ENCODE results near the gene APAF1. TPM values are rescaled to one million over a fixed set of nuclear protein-coding genes. Genes with fewer than 3 reads are reported as not detected.

The APAF1 gene
- total RNA-seq, 3 donors from 2014 or later (not counting 1 experiment from before 2014, with no cell fraction given) = 33.5 to 43.7 (median 34.9) TPM

DNA sequence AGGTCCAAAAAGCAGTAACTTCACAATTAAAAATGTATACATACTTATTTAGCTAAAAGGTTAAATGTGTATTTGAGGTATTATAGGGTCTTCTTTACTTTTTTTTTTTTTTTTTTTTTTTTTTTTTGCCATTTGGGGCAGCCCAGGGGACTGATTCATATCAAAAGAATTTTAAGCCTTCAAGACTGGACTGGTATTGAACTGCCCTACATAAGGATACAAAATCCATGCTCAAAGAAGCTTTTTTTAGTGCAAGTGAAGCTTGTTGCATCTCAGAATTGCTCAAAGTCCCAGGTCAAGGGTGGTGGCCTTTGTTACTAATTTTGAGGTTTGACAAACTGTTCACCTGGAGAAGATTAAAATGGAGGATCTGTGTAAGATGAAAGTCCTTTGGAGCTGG is 124.0 kb downstream of the APAF1 start:
- ATAC-seq = no peak

DNA sequence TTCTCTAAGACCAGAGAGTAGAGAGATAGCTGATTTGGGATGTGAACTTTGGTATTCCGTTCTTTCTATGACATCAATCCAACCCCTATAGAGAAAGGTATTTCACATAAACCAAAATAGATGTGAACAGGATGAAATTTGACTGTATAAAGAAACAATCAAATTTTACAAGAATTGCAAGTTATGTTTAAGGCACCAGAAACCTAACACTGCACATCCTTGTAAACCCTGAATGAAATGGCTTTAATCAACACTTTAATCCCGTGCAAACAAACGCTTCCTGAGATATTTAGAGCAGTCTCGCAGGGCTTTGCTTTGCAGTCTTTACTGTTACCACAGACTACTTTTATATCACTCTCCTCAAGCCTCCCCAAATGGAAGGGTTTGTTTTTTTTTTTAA is 125.1 kb downstream of the APAF1 start:
- no peaks in the 10 kb centered on the region for H3K9me3 Mint-ChIP-seq
- H3K27ac Mint-ChIP-seq = no peak overlapping the region
- H3K27me3 ChIP-seq (ENCODE audit: control insufficient read depth, insufficient read depth, low read length) = no peaks in the 10 kb centered on the region
- H3K36me3 Mint-ChIP-seq = no peaks in the 10 kb centered on the region
- H3K4me1 ChIP-seq (ENCODE audit: control insufficient read depth, insufficient read depth, low read length) = no peaks in the 10 kb centered on the region
- no peak overlapping the region for H3K4me3 ChIP-seq (ENCODE audit: low read length)
- WGBS (ENCODE audit: insufficient coverage) = 93% methylated on average over 3 of the region's 4 CpGs
- no peaks in the 10 kb centered on the region for H3K36me3 ChIP-seq (ENCODE audit: control insufficient read depth, insufficient read depth, low read length)
- H3K4me3 Mint-ChIP-seq = no peak overlapping the region
- ATAC-seq (no peak), DNase-seq (no peak)
- no peaks in the 10 kb centered on the region for H3K4me1 Mint-ChIP-seq
- intact Hi-C loops (cut with micrococcal nuclease) = no loop called here
- no peaks in the 10 kb centered on the region for H3K9me3 ChIP-seq (ENCODE audit: control insufficient read depth, insufficient read depth, low read length)
- H3K27ac ChIP-seq (ENCODE audit: low read length) = no peak overlapping the region
- H3K27me3 Mint-ChIP-seq (ENCODE audit: low read depth in 2 of 2) = peaks cover 0 to 3% of the 10 kb centered on the region in 2 donors
- TF ChIP-seq, protein P1, sequence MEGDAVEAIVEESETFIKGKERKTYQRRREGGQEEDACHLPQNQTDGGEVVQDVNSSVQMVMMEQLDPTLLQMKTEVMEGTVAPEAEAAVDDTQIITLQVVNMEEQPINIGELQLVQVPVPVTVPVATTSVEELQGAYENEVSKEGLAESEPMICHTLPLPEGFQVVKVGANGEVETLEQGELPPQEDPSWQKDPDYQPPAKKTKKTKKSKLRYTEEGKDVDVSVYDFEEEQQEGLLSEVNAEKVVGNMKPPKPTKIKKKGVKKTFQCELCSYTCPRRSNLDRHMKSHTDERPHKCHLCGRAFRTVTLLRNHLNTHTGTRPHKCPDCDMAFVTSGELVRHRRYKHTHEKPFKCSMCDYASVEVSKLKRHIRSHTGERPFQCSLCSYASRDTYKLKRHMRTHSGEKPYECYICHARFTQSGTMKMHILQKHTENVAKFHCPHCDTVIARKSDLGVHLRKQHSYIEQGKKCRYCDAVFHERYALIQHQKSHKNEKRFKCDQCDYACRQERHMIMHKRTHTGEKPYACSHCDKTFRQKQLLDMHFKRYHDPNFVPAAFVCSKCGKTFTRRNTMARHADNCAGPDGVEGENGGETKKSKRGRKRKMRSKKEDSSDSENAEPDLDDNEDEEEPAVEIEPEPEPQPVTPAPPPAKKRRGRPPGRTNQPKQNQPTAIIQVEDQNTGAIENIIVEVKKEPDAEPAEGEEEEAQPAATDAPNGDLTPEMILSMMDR (IDR thresholded peaks at IDR 0.05) = no peak

More for the DNA sequence above, 124.0 kb downstream of the APAF1 start:
- Histone ChIP-seq H3K4me1 (ENCODE audit: control insufficient read depth, insufficient read depth, low read length) (no peaks in the 10 kb centered on the region), H3K27ac (ENCODE audit: low read length) (no peak overlapping the region), H3K36me3 (ENCODE audit: control insufficient read depth, insufficient read depth, low read length) (no peaks in the 10 kb centered on the region), H3K27me3 (ENCODE audit: control insufficient read depth, insufficient read depth, low read length) (no peaks in the 10 kb centered on the region), H3K4me3 (ENCODE audit: low read length) (no peak overlapping the region), H3K9me3 (ENCODE audit: control insufficient read depth, insufficient read depth, low read length) (no peaks in the 10 kb centered on the region)
- H3K4me3 Mint-ChIP-seq = no peak overlapping the region
- no peaks in the 10 kb centered on the region for H3K36me3 Mint-ChIP-seq
- H3K27me3 Mint-ChIP-seq (ENCODE audit: low read depth in 2 of 2) = peaks cover 0 to 3% of the 10 kb centered on the region in 2 donors
- TF ChIP-seq, protein P1 (IDR thresholded peaks at IDR 0.05) = no peak
- DNase-seq = no peak
- H3K4me1 Mint-ChIP-seq = no peaks in the 10 kb centered on the region
- intact Hi-C loops (cut with micrococcal nuclease) = no loop called here
- no peaks in the 10 kb centered on the region for H3K9me3 Mint-ChIP-seq
- no peak overlapping the region for H3K27ac Mint-ChIP-seq

DNA sequence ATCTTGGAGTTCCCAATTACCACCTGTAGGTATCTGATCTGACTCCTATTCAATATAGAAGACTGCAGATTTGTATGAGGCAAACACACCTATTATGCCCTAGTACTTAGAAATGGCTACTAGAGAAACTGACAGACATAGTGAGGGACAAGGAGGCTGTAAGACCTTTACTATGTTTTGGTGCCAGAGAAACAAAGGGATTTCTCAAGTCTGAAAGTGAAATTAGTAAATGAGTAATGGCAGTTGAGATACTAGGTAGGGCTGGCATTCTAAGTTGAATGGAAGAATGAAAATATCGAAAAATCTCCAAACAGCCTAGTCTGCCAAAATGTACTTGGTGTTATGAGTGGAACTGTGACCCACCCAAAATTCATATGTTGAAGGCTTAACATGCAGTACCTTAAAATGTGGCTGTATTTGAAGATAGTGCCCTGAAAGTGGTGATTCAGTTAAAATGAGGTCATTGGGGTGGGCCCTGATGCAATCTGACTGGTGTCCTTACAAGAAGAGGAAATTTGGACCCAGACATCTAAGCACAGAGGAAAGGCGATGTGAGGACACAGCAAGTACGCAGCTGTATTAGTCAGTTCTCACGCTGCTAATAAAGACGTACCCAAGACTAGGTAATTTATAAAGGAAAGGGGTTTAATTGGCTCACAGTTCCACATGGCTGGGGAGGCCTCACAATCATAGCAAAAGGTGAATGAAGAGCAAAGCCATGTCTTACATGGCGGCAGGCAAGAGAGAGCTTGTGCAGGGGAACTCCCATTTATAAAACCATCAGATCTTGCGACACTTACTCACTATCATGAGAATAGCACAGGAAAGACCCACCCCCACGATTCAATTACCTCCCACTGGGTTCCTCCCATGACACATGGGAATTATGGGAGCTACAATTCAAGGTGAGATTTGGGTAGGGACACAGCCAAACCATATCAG is 127.0 kb downstream of the APAF1 start:
- no peaks in the 10 kb centered on the region for H3K4me1 Mint-ChIP-seq
- 94% methylated on average over 7 of the region's 8 CpGs for WGBS (ENCODE audit: insufficient coverage)

More for the DNA sequence above, 127.0 kb downstream of the APAF1 start:
- TF ChIP-seq, protein P1 (IDR thresholded peaks at IDR 0.05) = no peak
- Mint-ChIP-seq H3K9me3 (no peaks in the 10 kb centered on the region), H3K4me3 (no peak overlapping the region), H3K36me3 (no peaks in the 10 kb centered on the region), H3K27ac (no peak overlapping the region), H3K27me3 (ENCODE audit: low read depth in 2 of 2) (peaks cover 0 to 3% of the 10 kb centered on the region in 2 donors)
- Histone ChIP-seq H3K27ac (ENCODE audit: low read length) (no peak overlapping the region), H3K4me1 (ENCODE audit: control insufficient read depth, insufficient read depth, low read length) (no peaks in the 10 kb centered on the region), H3K36me3 (ENCODE audit: control insufficient read depth, insufficient read depth, low read length) (no peaks in the 10 kb centered on the region), H3K27me3 (ENCODE audit: control insufficient read depth, insufficient read depth, low read length) (no peaks in the 10 kb centered on the region), H3K4me3 (ENCODE audit: low read length) (no peak overlapping the region), H3K9me3 (ENCODE audit: control insufficient read depth, insufficient read depth, low read length) (no peaks in the 10 kb centered on the region)
- DNase-seq = no peak
- intact Hi-C loops (cut with micrococcal nuclease) = no loop called here
- ATAC-seq = no peak
